Natural killer cell treated with Interleukin-12 subunit alpha and Interleukin-12 subunit beta and Interleukin-15 and Interleukin-18, amount 100 ng/mL, for 72 hours (primary cell): ENCODE data around the gene TUSC1. TPM values are rescaled to one million over a fixed set of nuclear protein-coding genes. Genes with fewer than 3 reads are reported as not detected.
"Not testable (repeated sequence)": the region's sequence is repeated elsewhere in the genome, so short reads cannot be mapped to it uniquely, and the experiment has no call there.

Experiments
- ATAC-seq, 2 donors: fragments of 150-1000 bp; cut with Tn5 transposase in 1 of 2; sonication (Bioruptor Pico), chemical (Tn5 transposase) in 1 of 2; 2 replicates each; pipeline ENCODE4 v1.10.0; 2021
- DNase-seq: peaks from one replicate; pipeline ENCODE4 v3.0.0; 2022; ENCODE audit warnings: low spot score
- H3K27ac Mint-ChIP-seq, 2 donors: 1 replicate in 1 of 2; 2 replicates in 1 of 2; pipeline ENCODE4 v1.8.0; 2022; ENCODE audit warnings: mixed read lengths in 2 of 2, mild to moderate bottlenecking in 1 of 2, moderate library complexity in 1 of 2
- H3K27me3 Mint-ChIP-seq, 2 donors: 1 replicate in 1 of 2; 2 replicates in 1 of 2; pipeline ENCODE4 v1.8.0; 2022; ENCODE audit warnings: mixed read lengths in 2 of 2
- H3K36me3 Mint-ChIP-seq: one replicate; pipeline ENCODE4 v1.8.0; 2022; ENCODE audit warnings: mixed read lengths
- H3K4me1 Mint-ChIP-seq, 2 donors: 1 replicate in 1 of 2; 2 replicates in 1 of 2; pipeline ENCODE4 v1.8.0; 2022; ENCODE audit warnings: low read depth in 2 of 2, mixed read lengths in 2 of 2, mild to moderate bottlenecking in 1 of 2
- H3K4me3 Mint-ChIP-seq: one replicate; pipeline ENCODE4 v1.8.0; 2022; ENCODE audit warnings: mixed read lengths
- H3K9me3 Mint-ChIP-seq: 2 replicates; pipeline ENCODE4 v1.8.0; 2022; ENCODE audit warnings: mixed read lengths
- total RNA-seq, 2 donors: library from RNA; stranded (reverse); gene quantifications; one replicate each; pipeline ENCODE4 v1.2.3, GENCODE V29; 2022

Gene TUSC1
- total RNA-seq, 2 donors from 2014 or later = 0.56 to 0.71 TPM

GRCh38 chr9:25677301-25678146, 720 bp downstream of the TUSC1 start:
- Mint-ChIP-seq H3K4me3 (peak overlapping the region; percentile 47), H3K27ac (no peak overlapping the region), H3K4me1 (no peaks in the 10 kb centered on the region), H3K36me3 (peaks cover 5% of the 10 kb centered on the region), H3K27me3 (no peaks in the 10 kb centered on the region), H3K9me3 (peaks cover 2% of the 10 kb centered on the region)
- peak; percentile 83 to 84 for ATAC-seq
- DNase-seq = no peak

GRCh38 chr9:25675858-25676257, 2.4 kb downstream of the TUSC1 start:
- not testable (repeated sequence) for H3K27ac Mint-ChIP-seq, ATAC-seq, H3K9me3 Mint-ChIP-seq, H3K4me3 Mint-ChIP-seq, H3K36me3 Mint-ChIP-seq, DNase-seq, H3K27me3 Mint-ChIP-seq, H3K4me1 Mint-ChIP-seq

GRCh38 chr9:25658571-25658970, 19.7 kb downstream of the TUSC1 start:
- Mint-ChIP-seq H3K36me3 (peaks cover 4% of the 10 kb centered on the region), H3K27ac (no peak overlapping the region), H3K4me1 (no peaks in the 10 kb centered on the region), H3K9me3 (no peaks in the 10 kb centered on the region), H3K4me3 (no peak overlapping the region), H3K27me3 (no peaks in the 10 kb centered on the region)
- ATAC-seq (no peak), DNase-seq (no peak)

GRCh38 chr9:25654417-25654816, 23.8 kb downstream of the TUSC1 start:
- no peak for ATAC-seq
- H3K27ac Mint-ChIP-seq = no peak overlapping the region
- no peak for DNase-seq
- no peak overlapping the region for H3K4me3 Mint-ChIP-seq
- H3K36me3 Mint-ChIP-seq = peaks cover 4% of the 10 kb centered on the region
- H3K27me3 Mint-ChIP-seq = no peaks in the 10 kb centered on the region
- peaks cover 8% of the 10 kb centered on the region for H3K9me3 Mint-ChIP-seq
- H3K4me1 Mint-ChIP-seq = no peaks in the 10 kb centered on the region

GRCh38 chr9:25648116-25648515, 30.1 kb downstream of the TUSC1 start:
- no peak overlapping the region for H3K27ac Mint-ChIP-seq
- ATAC-seq (no peak), DNase-seq (no peak)
- no peak overlapping the region for H3K4me3 Mint-ChIP-seq
- no peaks in the 10 kb centered on the region for H3K27me3 Mint-ChIP-seq
- H3K36me3 Mint-ChIP-seq = no peaks in the 10 kb centered on the region
- H3K9me3 Mint-ChIP-seq = peaks cover 19% of the 10 kb centered on the region
- H3K4me1 Mint-ChIP-seq = no peaks in the 10 kb centered on the region

GRCh38 chr9:25636026-25636425, 42.2 kb downstream of the TUSC1 start:
- no peaks in the 10 kb centered on the region for H3K4me1 Mint-ChIP-seq
- ATAC-seq = no peak
- no peaks in the 10 kb centered on the region for H3K36me3 Mint-ChIP-seq
- no peak overlapping the region for H3K27ac Mint-ChIP-seq
- no peak for DNase-seq
- H3K27me3 Mint-ChIP-seq = no peaks in the 10 kb centered on the region
- H3K9me3 Mint-ChIP-seq = peaks cover 15% of the 10 kb centered on the region
- no peak overlapping the region for H3K4me3 Mint-ChIP-seq

- H3K27me3 Mint-ChIP-seq = no peaks in the 10 kb centered on the region
- no peak overlapping the region for H3K4me3 Mint-ChIP-seq
- no peak for ATAC-seq
- peaks cover 10% of the 10 kb centered on the region for H3K36me3 Mint-ChIP-seq
- H3K9me3 Mint-ChIP-seq = peaks cover 29% of the 10 kb centered on the region
- DNase-seq = no peak
- no peak overlapping the region for H3K27ac Mint-ChIP-seq
- H3K4me1 Mint-ChIP-seq = no peaks in the 10 kb centered on the region
Measured at GRCh38 chr9:25629231-25629630, 49.0 kb downstream of the TUSC1 start.
